Caco-2 (cell line): Measurements from ENCODE around the gene DLG2. TPM values are rescaled to one million over a fixed set of nuclear protein-coding genes. Genes with fewer than 3 reads are reported as not detected.

Source experiments
- BruUV-seq: library from RNA; stranded (reverse); fragments of 400-500 nt; replicated peaks from 2 replicates; lab custom pipeline; 2021; lab: Mats Ljungman, UMichigan
- CTCF ChIA-PET: fragments of 300-600 bp; sonication (Branson Sonifier 250); formaldehyde crosslinking; loops from one replicate; lab custom pipeline; 2022; ENCODE audit warnings: antibody characterized with exemption; lab: Charles Lee
- POLR2A ChIA-PET: fragments of 300-600 bp; sonication (Branson Sonifier 250); formaldehyde crosslinking; loops from one replicate; lab custom pipeline; 2022; ENCODE audit warnings: antibody characterized with exemption; lab: Charles Lee
- DNase-seq, 2 experiments: peaks; one replicate each; pipeline versions ENCODE4 v3.0.0 to v3.0.0-alpha.2; 2020 to 2022
- H3K27me3 ChIP-seq: replicated peaks from 2 replicates; pipeline ENCODE4 v1.6.0; 2011; ENCODE audit warnings: low read length; ENCODE audit not compliant: control insufficient read depth, insufficient read depth
- H3K36me3 ChIP-seq: 2 replicates; pipeline ENCODE4 v1.5.1; 2011; ENCODE audit warnings: low read length; ENCODE audit not compliant: control insufficient read depth, insufficient read depth
- H3K4me1 ChIP-seq: fragments of 250-450 bp; sonication (Bioruptor Pico); 2 replicates; pipeline ENCODE4 v1.5.1; 2020; ENCODE audit warnings: mild to moderate bottlenecking
- H3K4me3 ChIP-seq: 2 replicates; pipeline ENCODE4 v1.5.1; 2011; ENCODE audit warnings: low read depth, mild to moderate bottlenecking, control low read depth, low read length
- H3K9me3 ChIP-seq: fragments of 250-450 bp; sonication (Bioruptor Pico); 2 replicates; pipeline ENCODE4 v1.5.1; 2020; ENCODE audit warnings: mild to moderate bottlenecking, moderate library complexity
- H3K27ac Mint-ChIP-seq: one replicate; pipeline ENCODE4 v1.8.0; 2022; ENCODE audit warnings: mixed read lengths; ENCODE audit not compliant: unreplicated experiment
- H3K27me3 Mint-ChIP-seq: one replicate; pipeline ENCODE4 v1.8.0; 2022; ENCODE audit warnings: mixed read lengths; ENCODE audit not compliant: insufficient read depth, unreplicated experiment
- H3K36me3 Mint-ChIP-seq: one replicate; pipeline ENCODE4 v1.8.0; 2022; ENCODE audit warnings: mild to moderate bottlenecking, mixed read lengths; ENCODE audit not compliant: insufficient read depth, unreplicated experiment
- H3K4me1 Mint-ChIP-seq: one replicate; pipeline ENCODE4 v1.8.0; 2022; ENCODE audit warnings: low read depth, mixed read lengths; ENCODE audit not compliant: unreplicated experiment
- H3K4me3 Mint-ChIP-seq: one replicate; pipeline ENCODE4 v1.8.0; 2022; ENCODE audit warnings: mild to moderate bottlenecking, moderate library complexity, mixed read lengths; ENCODE audit not compliant: unreplicated experiment
- H3K9me3 Mint-ChIP-seq: one replicate; pipeline ENCODE4 v1.8.0; 2022; ENCODE audit warnings: mixed read lengths; ENCODE audit not compliant: unreplicated experiment
- intact Hi-C: fragments of 100-400 bp; cut with micrococcal nuclease; formaldehyde crosslinking; loops from one replicate; pipeline ENCODE4 v1.10.0; 2022; ENCODE audit not compliant: unreplicated experiment
- total RNA-seq: library from RNA; stranded (reverse); gene quantifications from 2 replicates; pipeline ENCODE4 v1.2.3, GENCODE V29; 2022
- TF ChIP-seq, protein P1 (sequence below), 2 experiments: fragments of 200-600 bp in 1 of 2; IDR thresholded peaks; 1 replicate in 1 of 2; 2 replicates in 1 of 2; pipeline versions ENCODE4 v1.5.1 to v1.8.0; 2011 to 2022; ENCODE audit warnings: antibody characterized with exemption in 1 of 2, control low read depth in 1 of 2, inconsistent platforms in 1 of 2, low read depth in 1 of 2, low read length in 1 of 2, mild to moderate bottlenecking in 1 of 2, moderate library complexity in 1 of 2; ENCODE audit not compliant: insufficient read depth in 1 of 2, severe bottlenecking in 1 of 2, unreplicated experiment in 1 of 2

Gene DLG2
- total RNA-seq, 1 experiment from 2014 or later: 21.6 TPM

DNA sequence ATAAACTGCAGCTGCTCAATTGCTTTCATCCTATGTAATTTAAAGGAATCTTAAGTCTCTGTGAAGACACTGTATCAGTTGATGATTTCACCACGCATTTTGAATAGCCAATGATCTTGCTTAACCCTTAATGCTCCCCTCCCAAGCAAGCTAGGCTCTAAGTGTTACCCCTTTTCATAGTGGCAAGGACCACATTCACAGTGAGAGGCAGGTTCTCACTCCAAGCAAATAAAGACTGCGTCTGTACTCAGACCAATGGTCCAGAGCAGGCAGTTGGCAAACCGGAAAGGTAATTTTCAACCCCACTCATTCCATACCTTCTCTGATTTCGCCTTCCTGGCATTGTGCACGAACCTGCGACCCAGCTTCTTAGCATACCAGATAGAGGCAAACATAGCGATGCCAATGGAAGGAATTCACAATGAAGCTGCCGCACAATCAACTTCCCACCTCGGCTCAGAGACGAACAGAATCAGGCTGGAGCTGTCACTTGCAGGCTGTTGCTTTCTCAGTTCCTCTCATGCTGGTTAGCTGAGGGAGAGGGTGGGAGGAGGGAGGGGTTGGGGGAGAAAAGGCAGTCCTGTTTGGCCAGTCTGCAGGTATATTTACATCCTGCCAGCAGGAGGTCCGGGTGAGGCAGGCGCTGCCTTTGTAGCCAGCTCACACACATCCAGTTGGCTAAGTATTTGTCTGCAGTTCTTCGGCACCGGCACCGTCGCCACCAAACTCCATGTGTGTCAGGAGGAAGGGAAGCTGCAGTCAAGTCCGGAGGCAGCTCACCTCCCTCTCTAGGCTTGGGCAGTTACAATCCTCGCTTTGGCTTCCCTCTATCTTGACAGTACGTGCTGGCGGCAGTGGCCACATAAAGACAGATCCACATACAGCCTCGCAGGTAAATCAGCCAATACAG is 1189.8 kb downstream of the DLG2 start:
- peak; percentile 54 to 64 for DNase-seq
- no peak overlapping the region for H3K27ac Mint-ChIP-seq
- H3K4me3 ChIP-seq: no peak overlapping the region
- CTCF ChIA-PET: interaction anchor here (0.6 to 0.7 kb wide), 5 partner anchors 42 to 574 kb away, joined by 3 to 4 read pairs (median 3); no protein-coding TSS in a partner anchor
- peaks cover 15% of the 10 kb centered on the region for H3K27me3 Mint-ChIP-seq
- H3K9me3 ChIP-seq: no peaks in the 10 kb centered on the region
- peak overlapping the region; percentile 2 for H3K4me3 Mint-ChIP-seq
- no peaks in the 10 kb centered on the region for H3K9me3 Mint-ChIP-seq
- TF ChIP-seq, protein P1, sequence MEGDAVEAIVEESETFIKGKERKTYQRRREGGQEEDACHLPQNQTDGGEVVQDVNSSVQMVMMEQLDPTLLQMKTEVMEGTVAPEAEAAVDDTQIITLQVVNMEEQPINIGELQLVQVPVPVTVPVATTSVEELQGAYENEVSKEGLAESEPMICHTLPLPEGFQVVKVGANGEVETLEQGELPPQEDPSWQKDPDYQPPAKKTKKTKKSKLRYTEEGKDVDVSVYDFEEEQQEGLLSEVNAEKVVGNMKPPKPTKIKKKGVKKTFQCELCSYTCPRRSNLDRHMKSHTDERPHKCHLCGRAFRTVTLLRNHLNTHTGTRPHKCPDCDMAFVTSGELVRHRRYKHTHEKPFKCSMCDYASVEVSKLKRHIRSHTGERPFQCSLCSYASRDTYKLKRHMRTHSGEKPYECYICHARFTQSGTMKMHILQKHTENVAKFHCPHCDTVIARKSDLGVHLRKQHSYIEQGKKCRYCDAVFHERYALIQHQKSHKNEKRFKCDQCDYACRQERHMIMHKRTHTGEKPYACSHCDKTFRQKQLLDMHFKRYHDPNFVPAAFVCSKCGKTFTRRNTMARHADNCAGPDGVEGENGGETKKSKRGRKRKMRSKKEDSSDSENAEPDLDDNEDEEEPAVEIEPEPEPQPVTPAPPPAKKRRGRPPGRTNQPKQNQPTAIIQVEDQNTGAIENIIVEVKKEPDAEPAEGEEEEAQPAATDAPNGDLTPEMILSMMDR (IDR thresholded peaks at IDR 0.05; ENCODE audit: insufficient read depth in 1 of 2, low read depth in 1 of 2, low read length in 1 of 2, severe bottlenecking in 1 of 2, unreplicated experiment in 1 of 2): peak in 1 of 2 experiments; percentile 18
- H3K36me3 Mint-ChIP-seq: no peaks in the 10 kb centered on the region
- POLR2A ChIA-PET: no interaction called here
- no peaks in the 10 kb centered on the region; the same call in 1 of the 2 replicates for H3K4me1 ChIP-seq
- intact Hi-C loops: loop anchor here (5.0 kb wide), 1 partner anchor 85 kb away; no protein-coding TSS in a partner anchor
- BruUV-seq: no TSS peak
- H3K36me3 ChIP-seq: no peaks in the 10 kb centered on the region
- H3K4me1 Mint-ChIP-seq: no peaks in the 10 kb centered on the region
- no peaks in the 10 kb centered on the region for H3K27me3 ChIP-seq

DNA sequence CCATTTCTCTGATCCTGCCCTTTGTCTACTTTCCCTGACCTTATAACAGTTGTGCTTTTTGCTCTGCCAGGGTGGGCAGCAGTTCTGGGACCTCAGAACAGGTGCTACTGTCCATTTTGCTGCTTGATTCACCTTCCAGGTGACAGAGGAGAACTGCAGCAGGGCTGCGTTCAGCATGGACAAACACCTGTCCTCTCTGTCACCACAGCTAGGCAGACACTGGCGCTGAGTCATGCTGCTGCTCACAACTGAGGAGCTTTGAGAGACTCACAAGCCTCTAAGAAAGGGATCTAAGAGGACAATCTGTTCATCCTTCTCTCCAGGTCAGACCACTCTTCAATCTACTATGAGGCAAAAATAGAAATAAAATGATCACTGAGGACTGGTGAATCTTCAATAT is 1196.5 kb downstream of the DLG2 start:
- intact Hi-C loops: no loop called here
- Mint-ChIP-seq H3K9me3 (no peaks in the 10 kb centered on the region), H3K36me3 (no peaks in the 10 kb centered on the region), H3K4me3 (no peak overlapping the region), H3K27ac (no peak overlapping the region), H3K27me3 (peaks cover 10% of the 10 kb centered on the region), H3K4me1 (no peaks in the 10 kb centered on the region)
- CTCF ChIA-PET: no interaction called here
- no peak overlapping the region for H3K4me3 ChIP-seq
- H3K27me3 ChIP-seq: 0 out of 2 replicates have a peak, but pooled peaks cover 1% of the 10 kb centered on the region
- no TSS peak for BruUV-seq
- no peaks in the 10 kb centered on the region for H3K36me3 ChIP-seq
- TF ChIP-seq, protein P1 (IDR thresholded peaks at IDR 0.05; ENCODE audit: insufficient read depth in 1 of 2, low read depth in 1 of 2, low read length in 1 of 2, severe bottlenecking in 1 of 2, unreplicated experiment in 1 of 2): no peak
- no peaks in the 10 kb centered on the region for H3K4me1 ChIP-seq
- DNase-seq: peak; percentile 13 to 43
- POLR2A ChIA-PET: no interaction called here
- H3K9me3 ChIP-seq: no peaks in the 10 kb centered on the region

DNA sequence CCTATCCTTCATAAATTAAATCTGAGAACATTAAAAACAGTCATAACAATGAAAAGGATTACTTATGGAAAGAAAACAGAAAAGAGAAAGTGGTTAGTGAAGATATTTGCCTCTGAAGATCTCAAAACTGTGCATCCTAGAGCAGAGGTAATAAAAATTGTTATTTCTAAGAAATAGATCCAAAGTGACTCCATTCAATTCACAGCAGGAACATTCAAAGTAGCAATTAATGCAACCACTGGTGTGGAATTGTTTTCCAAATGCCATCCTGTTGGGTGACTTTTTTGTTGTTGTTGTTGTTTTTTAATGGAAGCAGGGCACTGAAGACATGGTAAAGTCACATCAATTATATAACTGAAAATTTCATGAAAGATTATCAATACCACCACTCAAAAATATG is 1201.5 kb downstream of the DLG2 start:
- Mint-ChIP-seq H3K9me3 (no peaks in the 10 kb centered on the region), H3K4me1 (no peaks in the 10 kb centered on the region), H3K4me3 (no peak overlapping the region), H3K27me3 (peaks cover 5% of the 10 kb centered on the region), H3K36me3 (no peaks in the 10 kb centered on the region), H3K27ac (no peak overlapping the region)
- H3K36me3 ChIP-seq: no peaks in the 10 kb centered on the region
- BruUV-seq: no TSS peak
- 0 out of 2 replicates have a peak, but pooled peaks cover 1% of the 10 kb centered on the region for H3K27me3 ChIP-seq
- CTCF ChIA-PET: no interaction called here
- TF ChIP-seq, protein P1 (IDR thresholded peaks at IDR 0.05; ENCODE audit: insufficient read depth in 1 of 2, low read depth in 1 of 2, low read length in 1 of 2, severe bottlenecking in 1 of 2, unreplicated experiment in 1 of 2): no peak
- POLR2A ChIA-PET: no interaction called here
- no peaks in the 10 kb centered on the region for H3K4me1 ChIP-seq
- H3K9me3 ChIP-seq: no peaks in the 10 kb centered on the region
- intact Hi-C loops: no loop called here
- no peak overlapping the region for H3K4me3 ChIP-seq
- no peak for DNase-seq
